ENCODE data around the gene SYT12. TPM values are rescaled to one million over a fixed set of nuclear protein-coding genes. Genes with fewer than 3 reads are reported as not detected.

SYT12 gene
- total RNA-seq, 3 donors from 2014 or later (not counting 1 experiment from before 2014, with no cell fraction given) = not detected

- H3K27ac ChIP-seq (ENCODE audit: low read length) = no peak overlapping the region
- Mint-ChIP-seq H3K4me1 (peaks cover 12 to 29% of the 10 kb centered on the region in 2 donors), H3K36me3 (no peaks in the 10 kb centered on the region), H3K27me3 (ENCODE audit: low read depth in 2 of 2) (peaks cover 20 to 21% of the 10 kb centered on the region in 2 donors), H3K27ac (no peak overlapping the region), H3K4me3 (no peak overlapping the region), H3K9me3 (no peaks in the 10 kb centered on the region)
- H3K4me3 ChIP-seq (ENCODE audit: low read length) = no peak overlapping the region
- no peaks in the 10 kb centered on the region for H3K36me3 ChIP-seq (ENCODE audit: control insufficient read depth, insufficient read depth, low read length)
- DNase-seq (no peak), ATAC-seq (no peak)
- WGBS (ENCODE audit: insufficient coverage) = 83% methylated on average over 5 of the region's 5 CpGs
- H3K4me1 ChIP-seq (ENCODE audit: control insufficient read depth, insufficient read depth, low read length) = peaks cover 32% of the 10 kb centered on the region
- peaks cover 20% of the 10 kb centered on the region for H3K27me3 ChIP-seq (ENCODE audit: control insufficient read depth, insufficient read depth, low read length)
- intact Hi-C loops (cut with micrococcal nuclease) = no loop called here
- H3K9me3 ChIP-seq (ENCODE audit: control insufficient read depth, insufficient read depth, low read length) = no peaks in the 10 kb centered on the region
- no peak for TF ChIP-seq CTCF (IDR thresholded peaks at IDR 0.05)
Measured at GRCh38 chr11:67026941-67027340, 4.0 kb downstream of the SYT12 start.

- TF ChIP-seq CTCF (IDR thresholded peaks at IDR 0.05) = no peak
- 74% methylated on average over 12 of the region's 12 CpGs for WGBS (ENCODE audit: insufficient coverage)
- Mint-ChIP-seq H3K36me3 (no peaks in the 10 kb centered on the region), H3K4me1 (peaks cover 12 to 24% of the 10 kb centered on the region in 2 donors), H3K27me3 (ENCODE audit: low read depth in 2 of 2) (peaks cover 18% of the 10 kb centered on the region in 2 donors), H3K4me3 (no peak overlapping the region), H3K27ac (no peak overlapping the region), H3K9me3 (no peaks in the 10 kb centered on the region)
- H3K27me3 ChIP-seq (ENCODE audit: control insufficient read depth, insufficient read depth, low read length) = peaks cover 15% of the 10 kb centered on the region
- no peak overlapping the region for H3K27ac ChIP-seq (ENCODE audit: low read length)
- H3K9me3 ChIP-seq (ENCODE audit: control insufficient read depth, insufficient read depth, low read length) = no peaks in the 10 kb centered on the region
- no peak for ATAC-seq
- no peaks in the 10 kb centered on the region for H3K36me3 ChIP-seq (ENCODE audit: control insufficient read depth, insufficient read depth, low read length)
- intact Hi-C loops (cut with micrococcal nuclease) = no loop called here
- peaks cover 27% of the 10 kb centered on the region for H3K4me1 ChIP-seq (ENCODE audit: control insufficient read depth, insufficient read depth, low read length)
- H3K4me3 ChIP-seq (ENCODE audit: low read length) = no peak overlapping the region
- DNase-seq = no peak
Measured at GRCh38 chr11:67027483-67027930, 4.6 kb downstream of the SYT12 start.

GRCh38 chr11:67027943-67028542 is 5.1 kb downstream of the SYT12 start:
- intact Hi-C loops (cut with micrococcal nuclease) = no loop called here
- Mint-ChIP-seq H3K36me3 (no peaks in the 10 kb centered on the region), H3K27ac (no peak overlapping the region), H3K9me3 (no peaks in the 10 kb centered on the region), H3K4me3 (no peak overlapping the region), H3K27me3 (ENCODE audit: low read depth in 2 of 2) (peaks cover 15 to 17% of the 10 kb centered on the region in 2 donors), H3K4me1 (peaks cover 12 to 23% of the 10 kb centered on the region in 2 donors)
- H3K9me3 ChIP-seq (ENCODE audit: control insufficient read depth, insufficient read depth, low read length) = no peaks in the 10 kb centered on the region
- no peak overlapping the region for H3K4me3 ChIP-seq (ENCODE audit: low read length)
- TF ChIP-seq CTCF (IDR thresholded peaks at IDR 0.05) = no peak
- peaks cover 10% of the 10 kb centered on the region for H3K27me3 ChIP-seq (ENCODE audit: control insufficient read depth, insufficient read depth, low read length)
- no peaks in the 10 kb centered on the region for H3K36me3 ChIP-seq (ENCODE audit: control insufficient read depth, insufficient read depth, low read length)
- no peak overlapping the region for H3K27ac ChIP-seq (ENCODE audit: low read length)
- H3K4me1 ChIP-seq (ENCODE audit: control insufficient read depth, insufficient read depth, low read length) = peaks cover 21% of the 10 kb centered on the region
- WGBS (ENCODE audit: insufficient coverage) = 77% methylated on average over 4 of the region's 6 CpGs
- ATAC-seq = no peak
- no peak for DNase-seq

- H3K9me3 ChIP-seq (ENCODE audit: control insufficient read depth, insufficient read depth, low read length) = no peaks in the 10 kb centered on the region
- Mint-ChIP-seq H3K36me3 (no peaks in the 10 kb centered on the region), H3K27me3 (ENCODE audit: low read depth in 2 of 2) (peaks cover 15 to 20% of the 10 kb centered on the region in 2 donors), H3K9me3 (no peaks in the 10 kb centered on the region), H3K4me3 (no peak overlapping the region), H3K27ac (no peak overlapping the region), H3K4me1 (peaks cover 12 to 15% of the 10 kb centered on the region in 2 donors)
- peaks cover 3% of the 10 kb centered on the region for H3K27me3 ChIP-seq (ENCODE audit: control insufficient read depth, insufficient read depth, low read length)
- TF ChIP-seq CTCF (IDR thresholded peaks at IDR 0.05) = no peak
- ATAC-seq (no peak), DNase-seq (no peak)
- no peak overlapping the region for H3K27ac ChIP-seq (ENCODE audit: low read length)
- intact Hi-C loops (cut with micrococcal nuclease) = no loop called here
- H3K4me3 ChIP-seq (ENCODE audit: low read length) = no peak overlapping the region
- no peaks in the 10 kb centered on the region for H3K36me3 ChIP-seq (ENCODE audit: control insufficient read depth, insufficient read depth, low read length)
- H3K4me1 ChIP-seq (ENCODE audit: control insufficient read depth, insufficient read depth, low read length) = peaks cover 14% of the 10 kb centered on the region
- 81% methylated on average over 5 of the region's 6 CpGs for WGBS (ENCODE audit: insufficient coverage)
Measured at GRCh38 chr11:67029146-67029545, 6.2 kb downstream of the SYT12 start.
